Measurements from ENCODE around the gene GLIS1. TPM values are rescaled to one million over a fixed set of nuclear protein-coding genes. Genes with fewer than 3 reads are reported as not detected.

Gene GLIS1
- total and polyA plus RNA-seq, 9 donors: 0.04 to 0.42 (median 0.08) TPM; not detected in 3

DNA sequence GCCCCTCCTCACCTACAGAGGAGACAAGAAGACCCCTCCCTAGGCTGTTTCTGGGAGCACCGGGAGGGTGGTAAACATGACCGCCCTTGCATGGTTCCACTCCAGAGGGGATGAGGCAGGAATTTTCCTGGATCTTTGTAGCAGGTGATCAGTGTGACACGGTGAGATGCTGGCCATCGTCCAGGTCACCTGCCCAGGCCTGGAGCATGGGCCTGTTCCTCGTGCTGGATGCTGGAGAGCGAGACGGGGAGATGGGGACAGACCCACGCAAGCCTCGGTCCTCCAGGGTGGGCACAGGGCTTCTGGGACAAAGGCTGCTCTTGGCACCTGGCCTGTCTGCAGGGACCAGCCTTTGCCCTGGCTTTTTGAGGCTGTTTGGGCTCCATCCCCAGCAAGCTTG is 233.6 kb downstream of the GLIS1 start:
- WGBS (ENCODE audit: insufficient coverage): 75% methylated on average over 8 of the region's 9 CpGs
- Histone ChIP-seq H3K36me3 (ENCODE audit: control insufficient read depth, insufficient read depth, low read length) (no peaks in the 10 kb centered on the region), H3K27ac (ENCODE audit: low read length) (no peak overlapping the region), H3K27me3 (ENCODE audit: control insufficient read depth, insufficient read depth, low read length) (peaks cover 27% of the 10 kb centered on the region), H3K4me1 (ENCODE audit: control insufficient read depth, insufficient read depth, low read length) (peaks cover 9% of the 10 kb centered on the region), H3K9me3 (replicated peaks; ENCODE audit: control insufficient read depth, low read depth, low read length) (no peaks in the 10 kb centered on the region), H3K4me3 (ENCODE audit: low read length) (no peak overlapping the region)
- no peak for DNase-seq

DNA sequence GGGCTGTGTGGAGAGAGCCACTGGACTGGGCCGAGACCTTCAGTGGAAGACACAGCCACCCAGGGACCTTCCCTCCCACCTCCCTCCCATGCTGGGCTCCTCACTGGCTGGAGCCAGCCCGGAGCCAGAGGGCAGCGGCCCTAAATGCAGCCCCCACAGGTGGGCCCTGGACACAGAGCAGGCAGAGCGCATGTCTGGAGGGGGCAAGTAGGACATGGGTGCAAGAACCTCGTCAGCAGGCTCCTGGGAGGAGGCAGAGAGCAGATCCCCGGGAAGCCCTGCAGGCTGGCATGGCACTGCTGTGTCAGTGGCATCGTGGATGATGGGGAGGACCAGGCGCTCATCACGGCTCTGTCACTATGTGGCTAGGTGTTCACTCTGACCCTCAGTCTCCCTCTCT is 234.1 kb downstream of the GLIS1 start:
- DNase-seq: no peak
- no peak overlapping the region for H3K27ac ChIP-seq (ENCODE audit: low read length)
- no peak overlapping the region for H3K4me3 ChIP-seq (ENCODE audit: low read length)
- H3K9me3 ChIP-seq (replicated peaks; ENCODE audit: control insufficient read depth, low read depth, low read length): no peaks in the 10 kb centered on the region
- H3K4me1 ChIP-seq (ENCODE audit: control insufficient read depth, insufficient read depth, low read length): peaks cover 14% of the 10 kb centered on the region
- WGBS (ENCODE audit: insufficient coverage): 91% methylated on average over 4 of the region's 9 CpGs
- peaks cover 30% of the 10 kb centered on the region for H3K27me3 ChIP-seq (ENCODE audit: control insufficient read depth, insufficient read depth, low read length)
- H3K36me3 ChIP-seq (ENCODE audit: control insufficient read depth, insufficient read depth, low read length): no peaks in the 10 kb centered on the region

DNA sequence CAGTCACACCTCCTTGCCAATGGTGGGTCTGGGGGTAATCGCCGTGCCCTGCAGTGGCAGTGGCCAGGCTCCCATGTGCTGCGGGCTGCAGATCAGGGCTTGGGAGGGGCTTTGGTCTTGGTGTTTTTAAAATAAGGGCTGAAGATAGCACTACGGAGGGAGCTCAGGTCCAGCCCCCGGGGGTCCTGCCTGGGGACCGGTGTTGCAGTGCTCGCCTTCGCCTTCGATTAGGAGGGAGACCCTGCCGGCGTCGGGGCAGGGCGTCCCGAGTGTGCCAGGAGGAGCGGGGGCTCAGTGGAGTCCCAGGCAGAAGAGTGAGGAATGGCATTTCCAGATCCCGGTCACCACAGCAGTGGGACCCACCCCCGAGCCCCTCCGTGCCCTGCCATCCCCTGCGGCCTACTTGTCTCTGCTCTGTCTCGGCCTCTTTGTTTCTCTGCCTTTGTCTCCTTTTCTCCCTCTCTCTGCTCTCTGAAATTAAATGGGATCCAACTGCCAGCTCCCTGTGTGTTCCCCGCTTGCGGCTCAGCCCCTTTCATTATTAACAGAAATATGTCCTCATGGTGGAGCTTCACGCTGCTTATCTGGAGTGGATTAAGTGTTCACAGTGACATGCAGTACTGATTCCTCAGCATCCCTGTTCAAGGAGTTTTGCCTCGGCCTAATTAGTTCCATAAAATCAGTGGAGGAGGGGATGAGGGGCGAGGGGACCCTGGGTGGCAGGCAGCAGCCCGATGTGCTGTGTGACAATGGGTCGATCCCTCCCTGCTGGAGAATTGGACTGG is 235.3 kb downstream of the GLIS1 start:
- Histone ChIP-seq H3K9me3 (replicated peaks; ENCODE audit: control insufficient read depth, low read depth, low read length) (no peaks in the 10 kb centered on the region), H3K4me1 (ENCODE audit: control insufficient read depth, insufficient read depth, low read length) (peaks cover 17% of the 10 kb centered on the region), H3K36me3 (ENCODE audit: control insufficient read depth, insufficient read depth, low read length) (no peaks in the 10 kb centered on the region), H3K27ac (ENCODE audit: low read length) (no peak overlapping the region), H3K27me3 (ENCODE audit: control insufficient read depth, insufficient read depth, low read length) (peaks cover 34% of the 10 kb centered on the region), H3K4me3 (ENCODE audit: low read length) (no peak overlapping the region)
- DNase-seq: no peak
- WGBS (ENCODE audit: insufficient coverage): 51% methylated on average over 26 of the region's 27 CpGs

DNA sequence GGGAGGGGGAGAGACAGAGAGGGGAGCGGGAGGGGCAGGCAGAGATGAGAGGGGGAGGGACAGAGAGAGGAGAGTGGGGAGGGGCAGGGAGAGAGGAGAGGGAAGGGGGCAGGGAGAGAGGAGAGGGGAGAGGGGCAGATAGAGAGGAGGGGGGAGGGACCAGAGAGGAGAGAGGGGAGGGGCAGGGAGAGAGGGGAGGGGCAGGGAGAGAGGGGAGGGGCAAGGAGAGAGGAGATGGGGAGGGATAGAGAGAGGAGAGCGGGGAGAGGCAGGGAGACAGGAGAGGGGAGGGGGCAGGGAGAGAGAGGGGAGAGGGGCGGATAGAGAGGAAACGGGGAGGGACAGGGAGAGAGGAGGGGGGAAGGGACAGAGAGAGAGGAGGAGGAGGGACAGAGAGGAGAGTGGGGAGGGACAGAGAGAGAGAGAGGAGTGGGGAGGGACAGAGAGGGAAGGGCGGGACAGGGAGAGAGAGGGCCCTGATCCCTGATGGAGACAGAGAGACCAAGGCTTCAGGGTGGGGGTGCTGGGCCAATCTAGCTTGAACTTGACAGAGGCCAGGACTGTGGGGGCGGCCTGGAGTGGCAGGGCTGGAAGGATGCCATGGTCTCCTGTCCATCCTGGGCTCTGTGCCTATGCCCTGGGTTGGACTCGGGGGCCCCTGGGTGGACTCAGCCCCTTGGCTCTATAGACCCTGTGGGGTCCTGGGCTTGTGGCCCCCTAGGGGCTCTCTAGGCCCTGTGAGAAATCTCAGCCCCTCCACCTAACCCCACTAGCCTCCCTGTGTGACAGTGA is 236.1 kb downstream of the GLIS1 start:
- H3K4me1 ChIP-seq (ENCODE audit: control insufficient read depth, insufficient read depth, low read length): peaks cover 17% of the 10 kb centered on the region
- H3K27ac ChIP-seq (ENCODE audit: low read length): no peak overlapping the region
- DNase-seq: no peak
- H3K27me3 ChIP-seq (ENCODE audit: control insufficient read depth, insufficient read depth, low read length): peaks cover 35% of the 10 kb centered on the region
- WGBS (ENCODE audit: insufficient coverage): 59% methylated on average over 7 of the region's 7 CpGs
- H3K36me3 ChIP-seq (ENCODE audit: control insufficient read depth, insufficient read depth, low read length): no peaks in the 10 kb centered on the region
- no peak overlapping the region for H3K4me3 ChIP-seq (ENCODE audit: low read length)
- no peaks in the 10 kb centered on the region for H3K9me3 ChIP-seq (replicated peaks; ENCODE audit: control insufficient read depth, low read depth, low read length)

DNA sequence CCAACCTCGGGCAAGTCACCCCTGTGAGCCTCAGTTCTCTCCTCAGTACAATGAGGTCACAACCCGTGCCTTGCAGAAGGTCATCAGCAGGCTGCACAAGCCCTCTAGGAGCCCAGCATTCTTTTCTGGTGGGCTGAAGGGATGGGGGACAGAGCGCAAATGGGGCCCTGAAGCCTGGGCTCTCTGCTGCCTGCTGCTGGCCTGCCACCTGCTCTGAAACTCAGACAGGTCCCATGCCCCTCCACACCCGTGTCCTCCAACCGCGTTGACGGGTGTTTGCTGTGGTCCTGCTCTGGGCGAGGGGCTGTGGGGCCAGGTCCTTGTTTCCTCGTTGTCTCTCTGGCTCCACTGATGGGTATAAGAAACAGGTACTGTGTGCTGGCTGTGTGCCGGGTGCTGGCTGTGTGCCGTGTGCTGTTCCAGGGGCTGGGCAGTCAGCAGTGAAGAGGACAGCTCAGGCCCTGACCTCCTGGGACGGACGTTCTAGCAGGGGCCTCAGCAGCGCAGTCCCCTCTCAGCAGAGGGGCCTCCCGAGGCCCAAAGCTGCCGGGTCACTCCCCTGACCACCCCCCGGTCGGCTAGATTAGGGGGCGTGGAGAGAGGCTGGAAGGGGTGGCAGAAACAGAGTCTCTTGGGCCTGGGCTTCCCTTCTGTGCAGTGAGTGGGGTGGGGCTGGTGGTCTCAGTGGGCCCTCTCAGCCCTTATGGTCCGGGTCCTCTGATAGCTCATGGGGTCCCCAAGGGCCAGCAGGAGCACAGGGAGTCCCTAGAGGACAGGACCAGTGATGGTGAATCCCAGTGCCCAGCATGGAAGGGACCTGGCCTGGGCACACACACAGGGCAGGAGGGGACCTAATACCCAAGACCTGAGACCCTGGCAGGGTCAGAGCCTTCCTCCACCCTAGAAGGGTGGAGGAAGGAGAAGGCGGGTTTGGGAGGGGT is 237.6 kb downstream of the GLIS1 start:
- no peak for DNase-seq
- 36% methylated on average over 15 of the region's 21 CpGs for WGBS (ENCODE audit: insufficient coverage)

DNA sequence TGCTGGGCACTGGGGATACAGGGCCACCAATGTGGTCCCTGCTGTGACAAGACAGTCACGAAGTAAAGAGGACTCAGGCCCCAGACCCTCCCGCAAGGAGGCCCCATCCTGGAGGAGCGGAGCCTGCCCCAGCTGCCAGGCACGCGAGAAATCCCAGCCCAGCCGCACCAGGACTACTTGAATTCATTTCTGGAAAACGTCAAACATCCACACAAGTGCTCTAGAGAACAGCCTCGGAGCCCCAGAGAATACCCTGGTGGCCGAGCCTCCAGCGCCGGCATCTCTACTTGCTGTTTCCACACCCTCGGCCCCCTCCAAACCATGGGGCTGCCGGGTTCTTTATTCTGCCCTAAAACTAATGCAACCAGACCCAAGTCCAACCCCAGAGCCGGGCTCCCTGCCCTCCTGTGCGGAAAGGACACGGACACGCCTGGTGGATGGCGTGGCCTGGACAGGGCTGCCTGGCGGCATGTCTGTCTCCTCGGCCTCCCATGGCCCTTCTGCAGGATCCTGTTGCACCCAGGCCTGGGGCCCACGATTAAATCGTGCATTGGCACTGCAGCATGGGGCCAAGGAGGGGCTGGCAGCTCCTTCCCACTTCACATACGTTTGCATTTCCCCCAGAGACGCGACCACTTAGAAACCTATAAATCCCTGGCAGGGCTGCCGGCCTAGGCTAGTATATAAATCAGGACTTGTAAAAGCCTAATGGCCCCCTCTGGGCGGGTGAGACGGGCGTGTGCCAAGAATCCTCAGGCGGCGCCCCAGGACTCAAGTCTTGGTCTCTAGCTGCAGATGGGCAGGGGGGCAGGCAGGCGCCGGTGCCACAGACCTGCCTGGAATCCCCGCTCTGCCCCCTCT is 238.5 kb downstream of the GLIS1 start:
- Histone ChIP-seq H3K9me3 (replicated peaks; ENCODE audit: control insufficient read depth, low read depth, low read length) (no peaks in the 10 kb centered on the region), H3K4me1 (ENCODE audit: control insufficient read depth, insufficient read depth, low read length) (peaks cover 17% of the 10 kb centered on the region), H3K27ac (ENCODE audit: low read length) (no peak overlapping the region), H3K27me3 (ENCODE audit: control insufficient read depth, insufficient read depth, low read length) (peaks cover 34% of the 10 kb centered on the region), H3K4me3 (ENCODE audit: low read length) (no peak overlapping the region), H3K36me3 (ENCODE audit: control insufficient read depth, insufficient read depth, low read length) (no peaks in the 10 kb centered on the region)
- DNase-seq: no peak
- 30% methylated on average over 33 of the region's 34 CpGs for WGBS (ENCODE audit: insufficient coverage)

More for the DNA sequence above, 237.6 kb downstream of the GLIS1 start:
- no peaks in the 10 kb centered on the region for H3K9me3 ChIP-seq (replicated peaks; ENCODE audit: control insufficient read depth, low read depth, low read length)
- H3K4me1 ChIP-seq (ENCODE audit: control insufficient read depth, insufficient read depth, low read length): peaks cover 17% of the 10 kb centered on the region
- H3K27ac ChIP-seq (ENCODE audit: low read length): no peak overlapping the region
- H3K4me3 ChIP-seq (ENCODE audit: low read length): no peak overlapping the region
- peaks cover 33% of the 10 kb centered on the region for H3K27me3 ChIP-seq (ENCODE audit: control insufficient read depth, insufficient read depth, low read length)
- H3K36me3 ChIP-seq (ENCODE audit: control insufficient read depth, insufficient read depth, low read length): no peaks in the 10 kb centered on the region

DNA sequence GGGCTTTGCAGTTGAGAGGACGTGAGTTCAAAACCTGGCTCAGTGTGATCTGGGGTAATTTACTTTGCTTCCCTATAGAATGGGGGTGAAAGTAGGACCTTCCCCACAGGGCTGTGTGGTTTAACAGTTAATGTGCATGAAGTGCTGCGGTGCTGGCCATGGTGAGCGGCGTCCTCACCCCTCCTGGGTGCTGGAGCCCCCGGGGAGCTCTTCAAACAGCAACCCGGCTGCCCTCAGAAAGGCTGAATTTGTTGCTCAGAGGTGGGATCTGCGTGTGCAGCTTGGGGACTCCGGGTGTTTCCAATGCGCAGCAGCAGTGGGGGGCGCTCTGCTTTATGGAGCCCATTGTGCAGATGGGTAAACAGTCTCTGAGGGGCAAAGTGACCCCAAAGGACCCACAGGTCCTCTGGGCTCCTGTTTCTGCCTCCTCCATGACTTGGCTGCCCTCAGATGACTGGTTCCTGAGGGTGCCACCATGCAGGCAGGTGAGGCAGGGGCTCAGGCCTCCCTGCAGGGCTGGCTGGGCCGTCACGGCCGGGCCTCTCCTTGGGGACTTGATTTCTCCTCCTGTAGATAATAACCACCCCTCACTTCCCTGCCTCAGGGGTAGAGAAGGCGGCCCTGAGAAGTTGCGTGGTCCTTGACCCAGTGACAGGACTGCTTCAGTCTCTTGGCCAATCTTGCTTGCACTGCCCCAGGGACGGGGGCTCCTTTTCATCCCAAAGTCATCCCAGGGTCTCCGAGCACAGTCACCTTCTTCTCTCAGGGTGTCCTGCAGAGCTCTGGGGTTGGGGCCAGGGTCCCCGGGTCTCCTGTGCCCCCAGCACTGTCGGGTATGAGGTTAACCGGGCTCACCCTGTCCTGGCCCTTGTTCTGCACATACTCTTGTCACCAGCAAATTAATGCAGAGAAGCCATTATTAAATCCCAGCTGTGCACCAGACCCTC is 239.4 kb downstream of the GLIS1 start:
- Histone ChIP-seq H3K4me1 (ENCODE audit: control insufficient read depth, insufficient read depth, low read length) (peaks cover 17% of the 10 kb centered on the region), H3K9me3 (replicated peaks; ENCODE audit: control insufficient read depth, low read depth, low read length) (no peaks in the 10 kb centered on the region), H3K27me3 (ENCODE audit: control insufficient read depth, insufficient read depth, low read length) (peaks cover 34% of the 10 kb centered on the region), H3K27ac (ENCODE audit: low read length) (no peak overlapping the region), H3K4me3 (ENCODE audit: low read length) (no peak overlapping the region), H3K36me3 (ENCODE audit: control insufficient read depth, insufficient read depth, low read length) (no peaks in the 10 kb centered on the region)
- 87% methylated on average over 15 of the region's 20 CpGs for WGBS (ENCODE audit: insufficient coverage)
- DNase-seq: no peak

DNA sequence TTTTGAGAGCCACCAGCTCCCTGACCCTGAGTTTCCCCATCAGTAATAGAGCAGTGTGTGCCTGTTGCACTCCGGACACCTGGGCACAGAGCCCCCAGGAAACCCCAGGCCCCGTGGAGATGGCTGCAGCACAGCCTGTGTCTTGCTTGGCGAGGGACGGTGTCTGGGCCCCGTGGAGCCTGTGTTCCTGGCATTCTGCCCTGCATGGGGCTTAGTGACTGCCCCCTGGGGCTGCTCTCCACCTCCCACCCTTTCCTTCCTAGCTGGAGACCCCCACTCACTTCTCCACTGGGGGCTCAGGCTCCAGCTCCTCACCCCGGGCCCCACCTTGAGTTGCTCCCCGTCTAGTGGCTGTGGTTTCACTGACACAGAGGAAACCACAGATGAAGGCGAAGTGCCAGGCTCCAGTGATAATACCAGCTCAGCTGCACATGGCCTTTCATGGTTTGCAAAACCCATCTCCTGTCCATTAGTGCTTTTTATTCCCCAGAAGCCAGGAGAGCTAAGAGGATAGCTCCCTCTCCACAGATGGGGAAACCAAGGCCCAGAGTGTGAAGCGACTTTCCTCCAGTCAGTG is 240.3 kb downstream of the GLIS1 start:
- Histone ChIP-seq H3K9me3 (replicated peaks; ENCODE audit: control insufficient read depth, low read depth, low read length) (no peaks in the 10 kb centered on the region), H3K27ac (ENCODE audit: low read length) (no peak overlapping the region), H3K4me3 (ENCODE audit: low read length) (no peak overlapping the region), H3K4me1 (ENCODE audit: control insufficient read depth, insufficient read depth, low read length) (peaks cover 17% of the 10 kb centered on the region), H3K36me3 (ENCODE audit: control insufficient read depth, insufficient read depth, low read length) (no peaks in the 10 kb centered on the region), H3K27me3 (ENCODE audit: control insufficient read depth, insufficient read depth, low read length) (peaks cover 34% of the 10 kb centered on the region)
- WGBS (ENCODE audit: insufficient coverage): 53% methylated on average over 9 of the region's 9 CpGs
- DNase-seq: no peak
